IMR-90 (cell line): ENCODE data around the gene LRRC8E. TPM values are rescaled to one million over a fixed set of nuclear protein-coding genes. Genes with fewer than 3 reads are reported as not detected.

Experiments
- ATAC-seq: fragments of 200-7000 bp; cut with Tn5 transposase; 2 replicates; pipeline ENCODE4 v1.9.1; 2020; ENCODE audit warnings: low read depth, mild to moderate bottlenecking, moderate library complexity
- BruUV-seq: library from RNA; stranded (reverse); fragments of 400-500 nt; replicated peaks from 2 replicates; lab custom pipeline; 2021; lab: Mats Ljungman, UMichigan
- CTCF ChIA-PET: fragments of 300-600 bp; formaldehyde crosslinking; extraction: SDS; loops from one replicate; lab custom pipeline; 2021; ENCODE audit warnings: antibody characterized with exemption; lab: Yijun Ruan, JAX
- POLR2A ChIA-PET: fragments of 300-600 bp; sonication (Branson Sonifier 250); formaldehyde crosslinking; loops from one replicate; lab custom pipeline; 2022; ENCODE audit warnings: antibody characterized with exemption; ENCODE audit not compliant: unreplicated experiment; lab: Charles Lee
- DNase-seq: peaks from one replicate; pipeline ENCODE4 v3.0.0; 2013
- H2AFZ ChIP-seq: replicated peaks from 2 replicates; pipeline ENCODE3; 2013; ENCODE audit warnings: low read length, mild to moderate bottlenecking; ENCODE audit not compliant: poor library complexity
- H2AK5ac ChIP-seq: 2 replicates; pipeline ENCODE4 v1.6.1; 2013; ENCODE audit warnings: low read depth, low read length, inconsistent platforms
- H2AK9ac ChIP-seq: replicated peaks from 2 replicates; pipeline ENCODE3; 2013; ENCODE audit warnings: mild to moderate bottlenecking, low read depth, low read length, moderate library complexity; ENCODE audit not compliant: poor library complexity
- H2BK120ac ChIP-seq: 2 replicates; pipeline ENCODE4 v1.6.1; 2013; ENCODE audit warnings: low read depth, low read length, inconsistent platforms
- H2BK15ac ChIP-seq: 3 replicates; pipeline ENCODE4 v1.6.1; 2013; ENCODE audit warnings: low read depth, low read length, inconsistent platforms
- H2BK20ac ChIP-seq: 2 replicates; pipeline ENCODE4 v1.6.1; 2013; ENCODE audit warnings: low read depth, mild to moderate bottlenecking, inconsistent platforms, low read length, moderate library complexity
- H2BK5ac ChIP-seq: 2 replicates; pipeline ENCODE4 v1.6.1; 2013; ENCODE audit warnings: mild to moderate bottlenecking, low read depth, low read length, inconsistent platforms; ENCODE audit not compliant: poor library complexity, severe bottlenecking
- H3K14ac ChIP-seq: replicated peaks from 2 replicates; pipeline ENCODE4 v1.6.1; 2013; ENCODE audit warnings: low read depth, low read length, inconsistent platforms
- H3K18ac ChIP-seq: 2 replicates; pipeline ENCODE4 v1.6.1; 2013; ENCODE audit warnings: low read depth, low read length, control low read depth
- H3K23ac ChIP-seq: 2 replicates; pipeline ENCODE4 v1.6.1; 2013; ENCODE audit warnings: low read depth, low read length, inconsistent platforms
- H3K27ac ChIP-seq: 2 replicates; pipeline ENCODE4 v1.5.1; 2013; ENCODE audit warnings: mild to moderate bottlenecking, control low read depth, low read length; ENCODE audit not compliant: insufficient read depth
- H3K27me3 ChIP-seq: 2 replicates; pipeline ENCODE4 v1.6.1; 2013; ENCODE audit warnings: low read length; ENCODE audit not compliant: control insufficient read depth, insufficient read depth
- H3K36me3 ChIP-seq: 2 replicates; pipeline ENCODE4 v1.6.1; 2013; ENCODE audit warnings: low read length, mixed read lengths; ENCODE audit not compliant: control insufficient read depth, insufficient read depth
- H3K4ac ChIP-seq: 2 replicates; pipeline ENCODE4 v1.6.1; 2013; ENCODE audit warnings: low read depth, low read length, inconsistent platforms
- H3K4me1 ChIP-seq: 2 replicates; pipeline ENCODE4 v1.6.1; 2013; ENCODE audit warnings: low read length, mixed read lengths; ENCODE audit not compliant: control insufficient read depth, insufficient read depth
- H3K4me2 ChIP-seq: 2 replicates; pipeline ENCODE4 v1.6.1; 2013; ENCODE audit warnings: low read depth, mild to moderate bottlenecking, control low read depth, low read length, moderate library complexity
- H3K4me3 ChIP-seq: 2 replicates; pipeline ENCODE4 v1.5.1; 2013; ENCODE audit warnings: low read depth, mild to moderate bottlenecking, control low read depth, low read length, moderate library complexity; ENCODE audit not compliant: insufficient read depth
- H3K56ac ChIP-seq: 2 replicates; pipeline ENCODE4 v1.6.1; 2013; ENCODE audit warnings: low read length, inconsistent platforms; ENCODE audit not compliant: insufficient read depth; ENCODE audit errors: extremely low read depth
- H3K79me1 ChIP-seq, 2 experiments: 2 replicates each; pipeline ENCODE4 v1.6.1; 2013; ENCODE audit warnings: low read length in 2 of 2, inconsistent platforms in 1 of 2, low read depth in 1 of 2
- H3K9ac ChIP-seq: 2 replicates; pipeline ENCODE4 v1.6.1; 2013; ENCODE audit warnings: low read depth, low read length, control low read depth
- H3K9me1 ChIP-seq: 2 replicates; pipeline ENCODE4 v1.6.1; 2013; ENCODE audit warnings: low read length, inconsistent platforms; ENCODE audit not compliant: insufficient read depth
- H3K9me3 ChIP-seq: 2 replicates; pipeline ENCODE4 v1.6.1; 2013; ENCODE audit warnings: low read length; ENCODE audit not compliant: control insufficient read depth, insufficient read depth
- H4K20me1 ChIP-seq: 2 replicates; pipeline ENCODE4 v1.6.1; 2013; ENCODE audit warnings: low read length, inconsistent platforms; ENCODE audit not compliant: insufficient read depth
- H4K5ac ChIP-seq: 2 replicates; pipeline ENCODE4 v1.6.1; 2013; ENCODE audit warnings: mild to moderate bottlenecking, low read depth, low read length, control low read depth
- H4K8ac ChIP-seq, 2 experiments: 2 replicates each; pipeline ENCODE4 v1.6.1; 2013; ENCODE audit warnings: low read depth in 2 of 2, low read length in 2 of 2, control low read depth in 1 of 2, inconsistent platforms in 1 of 2
- H4K91ac ChIP-seq: 2 replicates; pipeline ENCODE4 v1.6.1; 2013; ENCODE audit warnings: low read depth, low read length, inconsistent platforms; ENCODE audit not compliant: insufficient read depth
- BHLHE40 ChIP-seq: fragments of 150-350 bp; IDR thresholded peaks from 2 replicates; pipeline ENCODE4 v1.6.1; 2016; ENCODE audit warnings: mild to moderate bottlenecking, low read depth, low read length
- CEBPB ChIP-seq: IDR thresholded peaks from 2 replicates; pipeline ENCODE4 v1.6.1; 2012; ENCODE audit warnings: low read depth, low read length, improper control_type of control experiment
- CHD1 ChIP-seq: IDR thresholded peaks from 2 replicates; pipeline ENCODE4 v1.6.1; 2012; ENCODE audit warnings: low read depth, low read length, improper control_type of control experiment
- FOS ChIP-seq: fragments of 150-350 bp; IDR thresholded peaks from 2 replicates; pipeline ENCODE4 v1.6.1; 2016; ENCODE audit warnings: low read depth, low read length
- MAFK ChIP-seq: IDR thresholded peaks from 2 replicates; pipeline ENCODE4 v1.6.1; 2012; ENCODE audit warnings: low read depth, low read length, improper control_type of control experiment
- MAZ ChIP-seq: IDR thresholded peaks from 2 replicates; pipeline ENCODE4 v1.6.1; 2012; ENCODE audit warnings: low read depth, mild to moderate bottlenecking, low read length, improper control_type of control experiment, moderate library complexity, borderline replicate concordance
- MXI1 ChIP-seq: IDR thresholded peaks from 2 replicates; pipeline ENCODE4 v1.6.1; 2012; ENCODE audit warnings: low read depth, mild to moderate bottlenecking, low read length, moderate library complexity, borderline replicate concordance
- NFE2L2 ChIP-seq: fragments of 150-350 bp; IDR thresholded peaks from 2 replicates; pipeline ENCODE4 v1.6.1; 2016; ENCODE audit warnings: low read depth, mild to moderate bottlenecking, low read length
- POLR2A ChIP-seq: IDR thresholded peaks from 2 replicates; pipeline ENCODE4 v1.6.1; 2012; ENCODE audit warnings: mild to moderate bottlenecking, low read depth, low read length
- RAD21 ChIP-seq: IDR thresholded peaks from 2 replicates; pipeline ENCODE4 v1.6.1; 2012; ENCODE audit warnings: low read length, improper control_type of control experiment
- RCOR1 ChIP-seq: IDR thresholded peaks from 2 replicates; pipeline ENCODE4 v1.6.1; 2012; ENCODE audit warnings: mild to moderate bottlenecking, low read length, improper control_type of control experiment; ENCODE audit not compliant: insufficient replicate concordance
- RFX5 ChIP-seq: IDR thresholded peaks from 2 replicates; pipeline ENCODE4 v1.8.0; 2012; ENCODE audit warnings: low read depth, mild to moderate bottlenecking, low read length, moderate library complexity
- SMC3 ChIP-seq: fragments of 150-350 bp; IDR thresholded peaks from 2 replicates; pipeline ENCODE4 v1.6.1; 2016; ENCODE audit warnings: low read depth, mild to moderate bottlenecking, antibody characterized with exemption, low read length, moderate library complexity
- WGBS, 2 experiments: methylation state at CpG; one replicate each; pipeline versions ENCODE4 v1.1.5 to v1.1.7; 2013; ENCODE audit warnings: missing lambda C conversion rate in 2 of 2; ENCODE audit not compliant: insufficient read length in 1 of 2; ENCODE audit errors: extremely low coverage in 2 of 2; 5-methylcytosine and 5-hydroxymethylcytosine counted together
- dilution Hi-C: fragments of 300-500 bp; cut with HindIII; formaldehyde crosslinking; loops from one replicate; pipeline ENCODE4 v1.14.3; 2018; ENCODE audit warnings: low sequenced_read_pairs; ENCODE audit not compliant: unreplicated experiment
- in situ Hi-C: fragments of 300-500 bp; cut with MboI; formaldehyde crosslinking; loops from 3 replicates; pipeline ENCODE4 v1.14.3; 2019; ENCODE audit warnings: low sequenced_read_pairs, inconsistent platforms, mixed read lengths
- intact Hi-C: fragments of 100-400 bp; cut with micrococcal nuclease; formaldehyde crosslinking; loops from 2 replicates; pipeline ENCODE4 v1.10.0; 2022
- polyA plus RNA-seq, 3 experiments: library from polyadenylated mRNA; depleted of rRNA; stranded (reverse); fragments of >200 nt; gene quantifications; 2 replicates each; pipeline ENCODE4 v1.2.3, GENCODE V29; 2012; ENCODE audit warnings: low replicate concordance in 1 of 3
- total RNA-seq: library from RNA; depleted of rRNA; stranded (reverse); fragments of >200 nt; gene quantifications from 2 replicates; pipeline ENCODE4 v1.2.3, GENCODE V29; 2012
- TF ChIP-seq, protein P1 (sequence below): fragments of 150-350 bp; IDR thresholded peaks from 2 replicates; pipeline ENCODE4 v1.6.1; 2016; ENCODE audit warnings: low read depth, mild to moderate bottlenecking, low read length, moderate library complexity, borderline replicate concordance
- TF ChIP-seq, protein P2 (sequence below): conservative IDR thresholded peaks from 2 replicates; pipeline ENCODE4 v1.5.1; 2012; ENCODE audit warnings: mild to moderate bottlenecking, low read depth, low read length, improper control_type of control experiment
- TF ChIP-seq, protein P3 (sequence below): fragments of 150-350 bp; IDR thresholded peaks from 2 replicates; pipeline ENCODE4 v1.6.1; 2017; ENCODE audit warnings: mild to moderate bottlenecking, antibody characterized with exemption, low read length, low read depth

The LRRC8E gene
- total and polyA plus RNA-seq, 2 of the 4 experiments (the other 2 are of a cell fraction), result 6.4 to 7.2 TPM

DNA sequence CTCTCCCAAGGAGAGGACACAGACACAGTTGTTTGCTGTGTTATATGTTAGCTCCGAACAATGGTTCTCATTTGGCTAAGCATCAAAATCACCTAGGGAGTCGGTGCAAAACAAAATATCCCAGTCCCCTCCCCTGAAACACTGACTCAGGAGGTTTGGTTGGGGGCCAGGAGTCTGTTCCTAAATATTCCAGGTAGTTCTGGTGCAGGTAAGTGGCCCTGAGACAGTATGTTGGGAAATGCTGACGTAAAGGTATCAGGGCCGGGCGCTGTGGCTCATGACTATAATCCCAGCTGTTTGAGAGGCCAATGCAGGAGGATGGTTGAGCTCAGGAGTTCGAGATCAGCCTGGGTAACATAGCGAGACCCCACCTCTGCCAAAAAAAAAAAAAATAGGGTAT is 13.0 kb downstream of the LRRC8E start:
- TF ChIP-seq, protein P1, sequence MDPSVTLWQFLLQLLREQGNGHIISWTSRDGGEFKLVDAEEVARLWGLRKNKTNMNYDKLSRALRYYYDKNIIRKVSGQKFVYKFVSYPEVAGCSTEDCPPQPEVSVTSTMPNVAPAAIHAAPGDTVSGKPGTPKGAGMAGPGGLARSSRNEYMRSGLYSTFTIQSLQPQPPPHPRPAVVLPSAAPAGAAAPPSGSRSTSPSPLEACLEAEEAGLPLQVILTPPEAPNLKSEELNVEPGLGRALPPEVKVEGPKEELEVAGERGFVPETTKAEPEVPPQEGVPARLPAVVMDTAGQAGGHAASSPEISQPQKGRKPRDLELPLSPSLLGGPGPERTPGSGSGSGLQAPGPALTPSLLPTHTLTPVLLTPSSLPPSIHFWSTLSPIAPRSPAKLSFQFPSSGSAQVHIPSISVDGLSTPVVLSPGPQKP, result no peak
- no peak for TF ChIP-seq BHLHE40
- no peak for TF ChIP-seq POLR2A
- TF ChIP-seq, protein P2, sequence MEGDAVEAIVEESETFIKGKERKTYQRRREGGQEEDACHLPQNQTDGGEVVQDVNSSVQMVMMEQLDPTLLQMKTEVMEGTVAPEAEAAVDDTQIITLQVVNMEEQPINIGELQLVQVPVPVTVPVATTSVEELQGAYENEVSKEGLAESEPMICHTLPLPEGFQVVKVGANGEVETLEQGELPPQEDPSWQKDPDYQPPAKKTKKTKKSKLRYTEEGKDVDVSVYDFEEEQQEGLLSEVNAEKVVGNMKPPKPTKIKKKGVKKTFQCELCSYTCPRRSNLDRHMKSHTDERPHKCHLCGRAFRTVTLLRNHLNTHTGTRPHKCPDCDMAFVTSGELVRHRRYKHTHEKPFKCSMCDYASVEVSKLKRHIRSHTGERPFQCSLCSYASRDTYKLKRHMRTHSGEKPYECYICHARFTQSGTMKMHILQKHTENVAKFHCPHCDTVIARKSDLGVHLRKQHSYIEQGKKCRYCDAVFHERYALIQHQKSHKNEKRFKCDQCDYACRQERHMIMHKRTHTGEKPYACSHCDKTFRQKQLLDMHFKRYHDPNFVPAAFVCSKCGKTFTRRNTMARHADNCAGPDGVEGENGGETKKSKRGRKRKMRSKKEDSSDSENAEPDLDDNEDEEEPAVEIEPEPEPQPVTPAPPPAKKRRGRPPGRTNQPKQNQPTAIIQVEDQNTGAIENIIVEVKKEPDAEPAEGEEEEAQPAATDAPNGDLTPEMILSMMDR, result no peak
- no peak for TF ChIP-seq CEBPB
- no peak for TF ChIP-seq FOS
- TF ChIP-seq, protein P3, sequence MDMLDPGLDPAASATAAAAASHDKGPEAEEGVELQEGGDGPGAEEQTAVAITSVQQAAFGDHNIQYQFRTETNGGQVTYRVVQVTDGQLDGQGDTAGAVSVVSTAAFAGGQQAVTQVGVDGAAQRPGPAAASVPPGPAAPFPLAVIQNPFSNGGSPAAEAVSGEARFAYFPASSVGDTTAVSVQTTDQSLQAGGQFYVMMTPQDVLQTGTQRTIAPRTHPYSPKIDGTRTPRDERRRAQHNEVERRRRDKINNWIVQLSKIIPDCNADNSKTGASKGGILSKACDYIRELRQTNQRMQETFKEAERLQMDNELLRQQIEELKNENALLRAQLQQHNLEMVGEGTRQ, result no peak
- TF ChIP-seq MAZ, result no peak
- TF ChIP-seq CHD1, result no peak
- no peak for TF ChIP-seq RCOR1
- TF ChIP-seq MXI1, result no peak
- TF ChIP-seq MAFK, result no peak
- no peak for TF ChIP-seq RAD21
- no peak for TF ChIP-seq RFX5
- no peak for TF ChIP-seq SMC3
- no peak for TF ChIP-seq NFE2L2
- Histone ChIP-seq H4K8ac (no peak overlapping the region), H3K14ac (no peak overlapping the region), H2BK20ac (no peak overlapping the region), H4K20me1 (peaks cover 23% of the 10 kb centered on the region), H3K4me3 (no peak overlapping the region), H3K23ac (no peak overlapping the region), H2AFZ (no peak overlapping the region), H3K27me3 (no peaks in the 10 kb centered on the region), H3K18ac (no peak overlapping the region), H3K9me3 (no peaks in the 10 kb centered on the region), H2BK15ac (no peak overlapping the region), H3K4me1 (peaks cover 10% of the 10 kb centered on the region), H3K4me2 (no peak overlapping the region), H2BK5ac (no peak overlapping the region), H3K36me3 (peaks cover 20% of the 10 kb centered on the region), H4K5ac (no peak overlapping the region), H2BK120ac (no peak overlapping the region), H3K4ac (no peak overlapping the region), H3K9ac (no peak overlapping the region), H2AK9ac (no peak overlapping the region), H2AK5ac (no peak overlapping the region), H3K9me1 (peaks cover 11% of the 10 kb centered on the region), H3K27ac (no peak overlapping the region), H4K91ac (no peak overlapping the region), H3K56ac (no peak overlapping the region), H3K79me1 (peaks cover 14 to 31% of the 10 kb centered on the region in 2 experiments; a peak in 3 of 4 replicates)
- DNase-seq (no peak), ATAC-seq (no peak)
- dilution Hi-C loops, result no loop called here
- no CpG with 5 or more reads among the region's 7 CpGs for WGBS, 2 experiments
- POLR2A ChIA-PET, result no interaction called here
- BruUV-seq, result no TSS peak
- in situ Hi-C loops, result no loop called here
- intact Hi-C loops, result no loop called here
- CTCF ChIA-PET, result no interaction called here
